ENCODE measurements around the gene OTX2. TPM values are rescaled to one million over a fixed set of nuclear protein-coding genes. Genes with fewer than 3 reads are reported as not detected.

Gene OTX2
- total and polyA plus RNA-seq, 12 donors, result not detected

- intact Hi-C loops (cut with DNase I), result no loop called here
- DNase-seq (no peak), ATAC-seq (no peak)
- Histone ChIP-seq H3K27ac (no peak overlapping the region), H3K27me3 (peaks cover 31 to 100% (median 100%) of the 10 kb centered on the region in 7 donors), H3K36me3 (no peaks in the 10 kb centered on the region), H3K4me1 (peaks cover 0 to 27% (median 12%) of the 10 kb centered on the region in 9 donors), H3K9me3 (peaks cover 0 to 3% (median 0%) of the 10 kb centered on the region in 11 donors), H3K4me3 (peak overlapping the region in 4 of 10 donors; percentile 8 to 42 (median 21))
- TF ChIP-seq CTCF (IDR thresholded peaks at IDR 0.05), result no peak
- 8 to 9% methylated on average over 23 of the region's 23 CpGs for WGBS, 2 donors
Measured at GRCh38 chr14:56797003-56797568, 13.2 kb downstream of the OTX2 start.

GRCh38 chr14:56796259-56796658 is 14.0 kb downstream of the OTX2 start:
- no peak for ATAC-seq
- H3K27me3 ChIP-seq, result peaks cover 31 to 100% (median 98%) of the 10 kb centered on the region in 7 donors
- 23 to 24% methylated on average over 4 of the region's 4 CpGs for WGBS, 2 donors
- no peak for TF ChIP-seq CTCF (IDR thresholded peaks at IDR 0.05)
- H3K4me1 ChIP-seq, result peaks cover 0 to 27% (median 12%) of the 10 kb centered on the region in 9 donors
- intact Hi-C loops (cut with DNase I), result no loop called here
- no peak overlapping the region for H3K27ac ChIP-seq
- DNase-seq, result no peak
- H3K4me3 ChIP-seq, result no peak overlapping the region
- H3K36me3 ChIP-seq, result no peaks in the 10 kb centered on the region
- peaks cover 0 to 3% (median 0%) of the 10 kb centered on the region in 11 donors for H3K9me3 ChIP-seq

GRCh38 chr14:56795284-56795622 is 15.0 kb downstream of the OTX2 start:
- WGBS, 2 donors, result 7% methylated on average over 17 of the region's 17 CpGs
- no peak for TF ChIP-seq CTCF (IDR thresholded peaks at IDR 0.05)
- Histone ChIP-seq H3K4me1 (peaks cover 0 to 27% (median 12%) of the 10 kb centered on the region in 9 donors), H3K27me3 (peaks cover 31 to 98% (median 89%) of the 10 kb centered on the region in 7 donors), H3K27ac (no peak overlapping the region), H3K9me3 (peaks cover 0 to 3% (median 0%) of the 10 kb centered on the region in 11 donors), H3K4me3 (no peak overlapping the region), H3K36me3 (no peaks in the 10 kb centered on the region)
- ATAC-seq, result no peak
- intact Hi-C loops (cut with DNase I), result no loop called here
- no peak for DNase-seq

- intact Hi-C loops (cut with DNase I), result no loop called here
Measured at GRCh38 chr14:56794557-56795283, 15.6 kb downstream of the OTX2 start.

More at GRCh38 chr14:56794557-56795283, 15.6 kb downstream of the OTX2 start:
- no peak for DNase-seq
- Histone ChIP-seq H3K27ac (no peak overlapping the region), H3K4me1 (peaks cover 0 to 27% (median 12%) of the 10 kb centered on the region in 9 donors), H3K36me3 (no peaks in the 10 kb centered on the region), H3K9me3 (peaks cover 0 to 3% (median 0%) of the 10 kb centered on the region in 11 donors), H3K4me3 (no peak overlapping the region), H3K27me3 (peaks cover 31 to 97% (median 85%) of the 10 kb centered on the region in 7 donors)
- WGBS, 2 donors, result 1 to 3% methylated on average over 56 of the region's 56 CpGs
- peak in 1 of 8 donors; percentile 15 for ATAC-seq
- no peak for TF ChIP-seq CTCF (IDR thresholded peaks at IDR 0.05)
